ENCODE results near the gene AMIGO2. TPM values are rescaled to one million over a fixed set of nuclear protein-coding genes. Genes with fewer than 3 reads are reported as not detected.

The AMIGO2 gene
- total RNA-seq, 1 experiment from 2014 or later = 19.3 TPM

DNA sequence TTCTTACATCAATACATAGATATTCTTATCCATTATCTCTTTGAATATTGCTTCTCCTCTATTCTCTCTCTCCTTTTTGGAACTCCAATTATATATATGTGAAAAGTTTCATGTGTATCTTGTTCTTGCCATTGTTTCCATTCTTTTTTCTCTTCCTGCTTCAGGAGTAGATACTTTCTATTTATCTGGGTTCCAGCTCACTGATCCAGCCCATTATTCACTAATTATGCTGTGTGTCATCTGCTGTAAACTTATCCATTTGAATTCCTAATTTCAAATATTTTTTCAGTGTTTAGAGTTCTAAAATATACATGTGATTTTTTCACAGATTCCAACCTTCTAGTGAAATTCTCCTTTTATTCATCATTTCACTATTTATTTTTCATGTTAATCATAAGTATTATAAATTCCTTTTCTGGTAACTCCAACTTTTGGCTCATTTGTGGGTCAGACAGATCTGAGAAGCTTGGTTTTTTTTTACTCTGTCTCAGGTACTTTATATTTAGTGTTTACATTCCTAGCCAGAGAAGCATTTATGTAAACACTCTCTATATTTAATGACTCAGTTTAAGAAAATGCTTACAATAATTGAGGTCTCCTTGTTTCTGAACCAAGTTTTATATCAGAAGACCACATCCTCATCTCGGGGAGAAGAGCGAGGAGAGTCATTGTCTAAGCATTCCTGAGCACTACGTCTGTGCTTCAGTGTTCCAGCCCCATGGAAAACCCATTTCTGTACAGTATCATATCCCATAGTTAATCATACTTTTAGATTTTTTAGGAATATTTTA is 15.9 kb upstream of the AMIGO2 start:
- CTCF ChIA-PET = interaction anchor here (1.0 kb wide), 1 partner anchor 124 kb away, joined by 3 read pairs; no protein-coding TSS in a partner anchor
- Histone ChIP-seq H3K27ac (ENCODE audit: low read length) (peak overlapping the region; percentile 61), H3F3A (ENCODE audit: low read length, unreplicated experiment) (peaks cover 5% of the 10 kb centered on the region), H3K4me1 (ENCODE audit: insufficient read depth, low read length) (peaks cover 54% of the 10 kb centered on the region), H3K79me2 (ENCODE audit: low read length) (no peaks in the 10 kb centered on the region), H3K4me2 (ENCODE audit: low read length) (peak overlapping the region; percentile 68), H3K9ac (ENCODE audit: low read length) (peak overlapping the region; percentile 26; the same call in 1 of the 2 replicates), H3K4me3 (ENCODE audit: low read length) (peak overlapping the region; percentile 36), H3K27me3 (ENCODE audit: low read length) (no peaks in the 10 kb centered on the region), H4K20me1 (ENCODE audit: low read length) (no peaks in the 10 kb centered on the region), H3K9me3 (ENCODE audit: low read length) (no peaks in the 10 kb centered on the region), H3K36me3 (ENCODE audit: low read depth, low read length) (no peaks in the 10 kb centered on the region), H2AFZ (ENCODE audit: low read length) (no peak overlapping the region), H3K9me2 (replicated peaks; ENCODE audit: low read length) (no peaks in the 10 kb centered on the region)
- BruUV-seq (replicated peaks) = no TSS peak
- POLR2A ChIA-PET (ENCODE audit: unreplicated experiment) = interaction anchor here (0.6 to 0.8 kb wide), 2 partner anchors 15 to 161 kb away, joined by 6 to 7 read pairs; partner anchors contain the start of gene AMIGO2
- DNase-seq = peak; percentile 92
- no peak for TF ChIP-seq EZH2 (IDR thresholded peaks at IDR 0.05; ENCODE audit: low read length, unreplicated experiment)
- no peak for TF ChIP-seq CTCF (conservative IDR thresholded peaks at IDR 0.05; ENCODE audit: low read depth, low read length)
- no peak for TF ChIP-seq EZH2phosphoT487 (IDR thresholded peaks at IDR 0.05; ENCODE audit: borderline replicate concordance, low read length)
- peak; percentile 87 for ATAC-seq
- intact Hi-C loops (cut with micrococcal nuclease) = loop anchor here (2.0 to 5.0 kb wide), 4 partner anchors 15 to 212 kb away; no protein-coding TSS in a partner anchor

GRCh38 chr12:47094804-47095203 is 15.0 kb upstream of the AMIGO2 start:
- no peak for TF ChIP-seq EZH2phosphoT487 (IDR thresholded peaks at IDR 0.05; ENCODE audit: borderline replicate concordance, low read length)
- TF ChIP-seq EZH2 (IDR thresholded peaks at IDR 0.05; ENCODE audit: low read length, unreplicated experiment) = no peak
- no peak for TF ChIP-seq CTCF (conservative IDR thresholded peaks at IDR 0.05; ENCODE audit: low read depth, low read length)
- Histone ChIP-seq H3K4me2 (ENCODE audit: low read length) (peak overlapping the region; percentile 68), H3K4me1 (ENCODE audit: insufficient read depth, low read length) (peaks cover 45% of the 10 kb centered on the region), H3K9me2 (replicated peaks; ENCODE audit: low read length) (no peaks in the 10 kb centered on the region), H3K79me2 (ENCODE audit: low read length) (no peaks in the 10 kb centered on the region), H3F3A (ENCODE audit: low read length, unreplicated experiment) (peaks cover 5% of the 10 kb centered on the region), H2AFZ (ENCODE audit: low read length) (no peak overlapping the region), H3K9me3 (ENCODE audit: low read length) (no peaks in the 10 kb centered on the region), H4K20me1 (ENCODE audit: low read length) (no peaks in the 10 kb centered on the region), H3K27me3 (ENCODE audit: low read length) (no peaks in the 10 kb centered on the region), H3K4me3 (ENCODE audit: low read length) (peak overlapping the region; percentile 36), H3K9ac (ENCODE audit: low read length) (peak overlapping the region; percentile 26; the same call in 1 of the 2 replicates), H3K27ac (ENCODE audit: low read length) (peak overlapping the region; percentile 61), H3K36me3 (ENCODE audit: low read depth, low read length) (no peaks in the 10 kb centered on the region)
- DNase-seq (peak; percentile 53), ATAC-seq (no peak)
- POLR2A ChIA-PET (ENCODE audit: unreplicated experiment) = interaction anchor here (0.6 to 0.8 kb wide), 2 partner anchors 13 to 15 kb away, joined by 7 to 13 read pairs; partner anchors contain the start of gene AMIGO2
- BruUV-seq (replicated peaks) = no TSS peak
- CTCF ChIA-PET = interaction anchor here (1.0 kb wide), 1 partner anchor 125 kb away, joined by 3 read pairs; no protein-coding TSS in a partner anchor
- intact Hi-C loops (cut with micrococcal nuclease) = loop anchor here (5.0 kb wide), 2 partner anchors 122 to 212 kb away; no protein-coding TSS in a partner anchor

All from PC-3 (cell line).